ENCODE measurements around the gene DIO3. TPM values are rescaled to one million over a fixed set of nuclear protein-coding genes. Genes with fewer than 3 reads are reported as not detected.

Gene DIO3
- total RNA-seq, 1 experiment from 2014 or later, result not detected

DNA sequence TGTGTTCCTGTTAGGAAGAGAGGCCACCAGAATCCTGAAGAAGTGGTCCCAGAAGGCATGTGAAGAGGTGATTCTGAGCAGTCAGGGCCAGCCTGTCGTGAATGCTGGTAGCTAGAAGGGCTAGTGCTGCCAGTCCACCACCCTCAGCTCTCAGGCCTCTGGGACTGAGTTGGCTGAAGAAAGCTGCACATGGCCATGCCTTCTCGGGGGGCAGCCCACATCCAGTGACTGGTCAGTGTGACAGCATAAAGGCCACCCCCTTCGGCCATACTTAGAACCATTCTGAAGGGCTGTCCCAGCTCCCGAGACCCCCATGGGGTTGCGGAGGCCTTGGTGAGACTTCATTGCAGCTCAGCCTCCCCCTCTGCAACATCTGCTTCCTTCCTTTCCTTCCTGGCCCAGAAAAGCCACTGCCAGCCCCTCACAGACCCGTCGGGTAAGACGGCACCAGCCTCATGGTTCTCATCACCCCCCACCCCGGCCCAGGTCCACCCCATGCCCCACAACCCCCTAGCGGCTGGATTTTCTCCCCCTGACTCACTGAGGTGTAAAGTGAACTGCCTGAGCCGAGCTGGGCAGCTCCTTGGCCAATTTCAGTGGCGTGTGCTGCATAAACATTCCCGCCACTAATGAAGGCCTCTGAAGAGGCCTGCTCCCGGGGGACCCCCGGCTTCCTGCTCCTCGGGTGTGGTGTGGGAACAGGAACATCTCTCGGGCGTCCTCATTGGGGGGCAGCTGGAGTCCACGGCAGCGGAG is 49.5 kb upstream of the DIO3 start:
- no peak overlapping the region for H2BK120ac ChIP-seq (ENCODE audit: low read depth, low read length, poor library complexity, severe bottlenecking)
- H3K23me2 ChIP-seq (ENCODE audit: insufficient read length, low read depth, low read length, poor library complexity, severe bottlenecking), result no peaks in the 10 kb centered on the region
- H2BK5ac ChIP-seq (ENCODE audit: insufficient read length, low read length), result no peak overlapping the region
- Mint-ChIP-seq H3K9me3 (peaks cover 13 to 14% of the 10 kb centered on the region in 2 experiments; a peak in 4 of 5 replicates), H3K27me3 (ENCODE audit: low read depth) (peaks cover 6% of the 10 kb centered on the region), H3K36me3 (ENCODE audit: insufficient read depth in 1 of 3, low read depth in 3 of 3) (peaks cover 4 to 13% (median 8%) of the 10 kb centered on the region in 3 experiments; a peak in 6 of 7 replicates), H3K4me3 (no peak overlapping the region), H3K27ac (no peak overlapping the region), H3K4me1 (no peaks in the 10 kb centered on the region)
- no peak overlapping the region for H2BK12ac ChIP-seq (ENCODE audit: insufficient read length, low read depth, low read length)
- no peak overlapping the region for H3K4ac ChIP-seq (ENCODE audit: low read depth, low read length)
- no peak overlapping the region for H3T11ph ChIP-seq (ENCODE audit: low read length)
- WGBS (ENCODE audit: extremely low coverage, insufficient read length, low lambda C conversion rate), result no CpG with 5 or more reads among the region's 20 CpGs
- no peak overlapping the region for H3K18ac ChIP-seq (ENCODE audit: insufficient read length, low read depth, low read length)
- no peaks in the 10 kb centered on the region for H3K4me1 ChIP-seq (ENCODE audit: insufficient read depth, low read length)
- TF ChIP-seq, protein P1, sequence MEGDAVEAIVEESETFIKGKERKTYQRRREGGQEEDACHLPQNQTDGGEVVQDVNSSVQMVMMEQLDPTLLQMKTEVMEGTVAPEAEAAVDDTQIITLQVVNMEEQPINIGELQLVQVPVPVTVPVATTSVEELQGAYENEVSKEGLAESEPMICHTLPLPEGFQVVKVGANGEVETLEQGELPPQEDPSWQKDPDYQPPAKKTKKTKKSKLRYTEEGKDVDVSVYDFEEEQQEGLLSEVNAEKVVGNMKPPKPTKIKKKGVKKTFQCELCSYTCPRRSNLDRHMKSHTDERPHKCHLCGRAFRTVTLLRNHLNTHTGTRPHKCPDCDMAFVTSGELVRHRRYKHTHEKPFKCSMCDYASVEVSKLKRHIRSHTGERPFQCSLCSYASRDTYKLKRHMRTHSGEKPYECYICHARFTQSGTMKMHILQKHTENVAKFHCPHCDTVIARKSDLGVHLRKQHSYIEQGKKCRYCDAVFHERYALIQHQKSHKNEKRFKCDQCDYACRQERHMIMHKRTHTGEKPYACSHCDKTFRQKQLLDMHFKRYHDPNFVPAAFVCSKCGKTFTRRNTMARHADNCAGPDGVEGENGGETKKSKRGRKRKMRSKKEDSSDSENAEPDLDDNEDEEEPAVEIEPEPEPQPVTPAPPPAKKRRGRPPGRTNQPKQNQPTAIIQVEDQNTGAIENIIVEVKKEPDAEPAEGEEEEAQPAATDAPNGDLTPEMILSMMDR (conservative IDR thresholded peaks at IDR 0.05), result no peak
- H3K9me3 ChIP-seq (ENCODE audit: control insufficient read depth, low read depth, low read length), result no peaks in the 10 kb centered on the region
- H3K9ac ChIP-seq (ENCODE audit: extremely low read depth, insufficient read length, low read length), result no peak overlapping the region
- H3K4me2 ChIP-seq (ENCODE audit: insufficient read depth, insufficient read length, low read length), result no peak overlapping the region
- H3K14ac ChIP-seq (ENCODE audit: insufficient read depth, low read length), result no peak overlapping the region
- H3K56ac ChIP-seq (ENCODE audit: insufficient read length, low read depth, low read length), result no peak overlapping the region
- H3K79me1 ChIP-seq (ENCODE audit: insufficient read depth, low read depth, low read length, poor library complexity, severe bottlenecking), result no peaks in the 10 kb centered on the region
- H2AK5ac ChIP-seq (ENCODE audit: insufficient read length, low read length), result no peak overlapping the region
- no peak overlapping the region for H3K27ac ChIP-seq (ENCODE audit: insufficient read length, low read depth, low read length)
- no peak overlapping the region for H2BK20ac ChIP-seq (ENCODE audit: low read depth, low read length, poor library complexity, severe bottlenecking)
- no peak overlapping the region for H2BK15ac ChIP-seq (ENCODE audit: low read depth, low read length)
- no peak overlapping the region for H4K91ac ChIP-seq (ENCODE audit: insufficient read length, low read depth, low read length)
- H2AFZ ChIP-seq (ENCODE audit: low read length), result no peak overlapping the region
- H4K5ac ChIP-seq (ENCODE audit: insufficient read length, low read depth, low read length), result no peak overlapping the region
- H3K27me3 ChIP-seq (ENCODE audit: insufficient read depth, low read length), result no peaks in the 10 kb centered on the region
- no peak for DNase-seq
- no peak overlapping the region for H4K8ac ChIP-seq (replicated peaks; ENCODE audit: insufficient read length, low read depth, low read length)
- no peaks in the 10 kb centered on the region for H3K79me2 ChIP-seq (ENCODE audit: insufficient read depth, low read length)
- H4K20me1 ChIP-seq (ENCODE audit: control insufficient read depth, insufficient read depth, insufficient read length), result no peaks in the 10 kb centered on the region
- no peak overlapping the region for H3K23ac ChIP-seq (ENCODE audit: insufficient read length, low read depth, low read length)

Data from H9 (cell line).